K562 (cell line): Measurements from ENCODE around the gene SLC30A1. TPM values are rescaled to one million over a fixed set of nuclear protein-coding genes. Genes with fewer than 3 reads are reported as not detected.

Source experiments
- ATAC-seq: fragments of 200-7000 bp; cut with Tn5 transposase; 3 replicates; pipeline ENCODE4 v1.9.1; 2020; ENCODE audit warnings: moderate library complexity
- BruUV-seq: library from RNA; stranded (reverse); fragments of 400-500 nt; replicated peaks from 2 replicates; lab custom pipeline; 2021; lab: Mats Ljungman, UMichigan
- CTCF ChIA-PET: fragments of 300-600 bp; formaldehyde crosslinking; extraction: SDS; loops from one replicate; lab custom pipeline; 2021; ENCODE audit warnings: low intra/inter-chr PET ratio; lab: Yijun Ruan, JAX
- POLR2A ChIA-PET: fragments of 300-600, 350-650 bp; sonication (Branson Sonifier 250); formaldehyde crosslinking; extraction: SDS; loops from one replicate; lab custom pipeline; 2021; ENCODE audit warnings: antibody characterized with exemption, inconsistent platforms; lab: Yijun Ruan, JAX
- DNase-seq, 4 experiments: peaks; one replicate each; pipeline versions ENCODE4 v3.0.0 to v3.0.0-alpha.2; 2011 to 2018; ENCODE audit warnings: low spot score in 3 of 4, mixed read lengths in 3 of 4; ENCODE audit errors: extremely low read depth in 1 of 4
- FAIRE-seq: peaks from 2 replicates; lab custom pipeline; 2011; peaks lifted over from hg19 to GRCh38; lab: Jason Lieb, UNC
- H2AFZ ChIP-seq: 2 replicates; pipeline ENCODE4 v1.6.0; 2011; ENCODE audit warnings: low read depth, low read length, control low read depth, inconsistent platforms
- H3K27ac ChIP-seq: fragments of 200-600 bp; 3 replicates; pipeline ENCODE4 v1.8.0; 2011; ENCODE audit warnings: low read depth, mild to moderate bottlenecking, control low read depth, inconsistent platforms, low read length, moderate library complexity, mixed read lengths; ENCODE audit errors: extremely low read depth
- H3K27me3 ChIP-seq, 2 experiments: fragments of 300-600 bp in 1 of 2; 2 replicates in 1 of 2; 3 replicates in 1 of 2; pipeline versions ENCODE4 v1.6.0 to v1.8.0; 2011; ENCODE audit warnings: inconsistent platforms in 2 of 2, low read length in 2 of 2, mild to moderate bottlenecking in 1 of 2, mixed read lengths in 1 of 2, moderate library complexity in 1 of 2; ENCODE audit not compliant: control insufficient read depth in 2 of 2, insufficient read depth in 2 of 2
- H3K36me3 ChIP-seq: fragments of 300-600 bp; 3 replicates; pipeline ENCODE4 v1.8.0; 2011; ENCODE audit warnings: mild to moderate bottlenecking, low read length, inconsistent platforms; ENCODE audit not compliant: control insufficient read depth, insufficient read depth
- H3K4me1 ChIP-seq, 2 experiments: fragments of 200-600 bp in 1 of 2; replicated peaks in 1 of 2; 2 replicates in 1 of 2; 3 replicates in 1 of 2; pipeline versions ENCODE4 v1.5.1 to v1.8.0; 2011; ENCODE audit warnings: inconsistent platforms in 2 of 2, low read length in 2 of 2, mild to moderate bottlenecking in 1 of 2, mixed read lengths in 1 of 2, moderate library complexity in 1 of 2; ENCODE audit not compliant: control insufficient read depth in 2 of 2, insufficient read depth in 2 of 2
- H3K4me2 ChIP-seq: 2 replicates; pipeline ENCODE4 v1.6.1; 2011; ENCODE audit warnings: low read length, control low read depth, inconsistent platforms, mixed read lengths; ENCODE audit not compliant: insufficient read depth
- H3K4me3 ChIP-seq: fragments of 200-600 bp; sonication (generic), shearing (Covaris generic); 2 replicates; pipeline ENCODE4 v1.5.1; 2016; ENCODE audit warnings: control low read depth, inconsistent platforms
- H3K79me2 ChIP-seq: fragments of 200-600 bp; 3 replicates; pipeline ENCODE4 v1.8.0; 2011; ENCODE audit warnings: low read length, inconsistent platforms; ENCODE audit not compliant: control insufficient read depth, insufficient read depth
- H3K9ac ChIP-seq, 2 experiments: 2 replicates each; pipeline versions ENCODE4 v1.6.0 to v1.6.1; 2011; ENCODE audit warnings: low read depth in 2 of 2, low read length in 2 of 2, control low read depth in 1 of 2, inconsistent platforms in 1 of 2, mild to moderate bottlenecking in 1 of 2, mixed read lengths in 1 of 2; ENCODE audit not compliant: insufficient read depth in 1 of 2
- H3K9me1 ChIP-seq: one replicate; pipeline ENCODE4 v1.6.0; 2011; ENCODE audit warnings: inconsistent platforms, mild to moderate bottlenecking, low read length, moderate library complexity; ENCODE audit not compliant: control insufficient read depth, insufficient read depth
- H3K9me3 ChIP-seq: replicated peaks from 2 replicates; pipeline ENCODE4 v1.5.1; 2011; ENCODE audit warnings: low read depth, low read length, inconsistent platforms; ENCODE audit not compliant: control insufficient read depth, insufficient read depth
- H4K20me1 ChIP-seq: replicated peaks from 2 replicates; pipeline ENCODE4 v1.6.1; 2011; ENCODE audit warnings: low read length, inconsistent platforms, mixed read lengths; ENCODE audit not compliant: control insufficient read depth, insufficient read depth
- ARID2 ChIP-seq: fragments of 450-650 bp; IDR thresholded peaks from 2 replicates; pipeline ENCODE4 v1.6.1; 2017; ENCODE audit warnings: antibody characterized with exemption, mild to moderate bottlenecking
- ATF3 ChIP-seq, 2 experiments: fragments of 450-650 bp in 1 of 2; sonication (generic) in 1 of 2; formaldehyde crosslinking in 1 of 2; IDR thresholded peaks in 1 of 2; conservative IDR thresholded peaks in 1 of 2; 2 replicates each; pipeline versions ENCODE4 v1.6.1 to v1.8.1; 2016 to 2023; ENCODE audit warnings: mild to moderate bottlenecking in 2 of 2, moderate library complexity in 2 of 2, inconsistent platforms in 1 of 2, missing genetic modification reagents in 1 of 2
- BRD9 ChIP-seq: fragments of 450-650 bp; IDR thresholded peaks from 2 replicates; pipeline ENCODE4 v1.6.1; 2018; ENCODE audit warnings: low read depth; ENCODE audit not compliant: partially characterized antibody
- HNRNPUL1 ChIP-seq: fragments of 200-400 bp; formaldehyde crosslinking; IDR thresholded peaks from 2 replicates; pipeline ENCODE4 v1.6.1; 2017; ENCODE audit warnings: low read length
- NR2F6 ChIP-seq: fragments of 450-650 bp; formaldehyde crosslinking; IDR thresholded peaks from 2 replicates; pipeline ENCODE4 v1.4.0; 2020; ENCODE audit warnings: mild to moderate bottlenecking
- RBFOX2 ChIP-seq: fragments of 200-400 bp; formaldehyde crosslinking; IDR thresholded peaks from 2 replicates; pipeline ENCODE4 v1.6.1; 2017; ENCODE audit warnings: low read depth, mild to moderate bottlenecking, low read length, moderate library complexity
- SMAD2 ChIP-seq: fragments of 150-350 bp; IDR thresholded peaks from 2 replicates; pipeline ENCODE4 v1.6.1; 2014; ENCODE audit warnings: low read depth, mild to moderate bottlenecking, low read length
- SPI1 ChIP-seq: IDR thresholded peaks from 2 replicates; pipeline ENCODE4 v1.6.1; 2011; ENCODE audit warnings: low read depth, low read length, control low read depth, borderline replicate concordance
- ZBTB40 ChIP-seq, 2 experiments: fragments of 450-650 bp in 1 of 2; sonication (generic) in 1 of 2; formaldehyde crosslinking in 1 of 2; IDR thresholded peaks; 2 replicates each; pipeline versions ENCODE4 v1.7.1 to v1.9.0; 2016 to 2022; ENCODE audit warnings: inconsistent platforms in 1 of 2, mild to moderate bottlenecking in 1 of 2, missing genetic modification reagents in 1 of 2
- ZFPM2 ChIP-seq: fragments of 250-450 bp; sonication (Bioruptor Pico); IDR thresholded peaks from 2 replicates; pipeline ENCODE4 v1.5.1; 2022; ENCODE audit warnings: mild to moderate bottlenecking
- WGBS: fragments of 100-300 bp; shearing (Covaris generic); methylation state at CpG from one replicate; pipeline ENCODE4 v1.1.6; 2016; ENCODE audit warnings: low coverage, mixed read lengths; ENCODE audit not compliant: insufficient coverage; ENCODE audit errors: missing lambda C conversion rate; 5-methylcytosine and 5-hydroxymethylcytosine counted together
- in situ Hi-C: fragments of 300-500 bp; cut with MboI; formaldehyde crosslinking; loops from 4 replicates; pipeline ENCODE4 v1.15.0; 2018; ENCODE audit warnings: inconsistent platforms, mixed read lengths
- intact Hi-C: fragments of 100-400 bp; cut with micrococcal nuclease; formaldehyde crosslinking; loops from 2 replicates; pipeline ENCODE4 v1.14.2; 2022
- polyA plus RNA-seq, 8 experiments: library from polyadenylated mRNA; depleted of rRNA in 4 of 8; stranded (reverse) in 5 of 8; unstranded in 3 of 8; fragments of >200 nt; fragmentation: Nextera tagmentation in 2 of 8; fragmentation: Illumina TruSeq in 1 of 8; extraction: Ambion mirVana in 2 of 8; extraction: Trizol in 1 of 8; gene quantifications; 2 replicates each; pipeline versions ENCODE4 v1.2.1 to v1.2.3, GENCODE V29; 2011 to 2014; ENCODE audit warnings: inconsistent platforms in 1 of 8, missing spikeins in 1 of 8
- total RNA-seq, 7 experiments: library from RNA; depleted of rRNA in 6 of 7; stranded (reverse); fragments of >200 nt in 6 of 7; fragmentation: Illumina TruSeq in 2 of 7; extraction: Trizol in 2 of 7; gene quantifications; 2 replicates each; pipeline versions ENCODE4 v1.2.1 to v1.2.3, GENCODE V29; 2011 to 2021; ENCODE audit warnings: low replicate concordance in 1 of 7

The SLC30A1 gene
- total and polyA plus RNA-seq, 9 of the 15 experiments (the other 6 are each of a cell fraction or from before 2014, with no cell fraction given), result 4.1 to 14.4 (median 6.6) TPM

- TF ChIP-seq SPI1 (no peak), RBFOX2 (no peak), SMAD2 (no peak), BRD9 (no peak), NR2F6 (CRISPR knock-in tag) (no peak), HNRNPUL1 (no peak), ARID2 (no peak)
Observed at GRCh38 chr1:211524521-211524920, 54.4 kb downstream of the SLC30A1 start (continued).

- Histone ChIP-seq H2AFZ (no peak overlapping the region), H3K9me3 (no peaks in the 10 kb centered on the region), H3K4me1 (peaks cover 6 to 10% of the 10 kb centered on the region in 2 experiments; a peak in 3 of 5 replicates), H3K27ac (no peak overlapping the region), H3K36me3 (no peaks in the 10 kb centered on the region), H3K4me3 (no peak overlapping the region), H3K9me1 (no peaks in the 10 kb centered on the region), H4K20me1 (no peaks in the 10 kb centered on the region), H3K4me2 (no peak overlapping the region), H3K79me2 (no peaks in the 10 kb centered on the region), H3K27me3 (no peaks in the 10 kb centered on the region), H3K9ac (no peak overlapping the region)
- no peak for FAIRE-seq
- no peak for DNase-seq
- intact Hi-C loops, result no loop called here
- in situ Hi-C loops, result no loop called here
- ATAC-seq, result no peak
- POLR2A ChIA-PET, result interaction anchor here (0.6 to 1.3 kb wide), 2 partner anchors 10 to 44 kb away, joined by 4 read pairs; no protein-coding TSS in a partner anchor
- BruUV-seq, result no TSS peak
- CTCF ChIA-PET, result no interaction called here
- WGBS, result 54% methylated on average over 6 of the region's 6 CpGs
- TF ChIP-seq ZBTB40 (IDR thresholded peaks at IDR 0.05) (no peak), ZBTB40 (CRISPR knock-in tag; IDR thresholded peaks at IDR 0.05) (no peak), ZFPM2 (no peak), ATF3 (IDR thresholded peaks at IDR 0.05) (peak; percentile 36; the same call in 1 of the 2 replicates), ATF3 (CRISPR knock-in tag; conservative IDR thresholded peaks at IDR 0.05) (no peak)
Observed at GRCh38 chr1:211522804-211523203, 56.2 kb downstream of the SLC30A1 start.
